HG03521 (cell line): Measurements from ENCODE around the gene ACY1.
"Not testable (repeated sequence)": the region's sequence is repeated elsewhere in the genome, so short reads cannot be mapped to it uniquely, and the experiment has no call there.

Source experiments
- ATAC-seq: cut with Tn5 transposase; IDR thresholded peaks from one replicate; pipeline ENCODE4 v1.9.1; 2021; ENCODE audit warnings: mild to moderate bottlenecking, moderate library complexity; ENCODE audit not compliant: unreplicated experiment

The ACY1 gene

GRCh38 chr3:52023860-52024764 is 40.8 kb downstream of the ACY1 start:
- no peak for ATAC-seq

GRCh38 chr3:52024765-52025452 is 41.6 kb downstream of the ACY1 start:
- ATAC-seq = no peak

GRCh38 chr3:52025453-52025852 is 42.1 kb downstream of the ACY1 start:
- ATAC-seq = no peak

- no peak for ATAC-seq
Measured at GRCh38 chr3:52026041-52026440, 42.7 kb downstream of the ACY1 start.

- no peak for ATAC-seq
Measured at GRCh38 chr3:52028572-52028971, 45.2 kb downstream of the ACY1 start.

- ATAC-seq = no peak
Measured at GRCh38 chr3:52029053-52029452, 45.7 kb downstream of the ACY1 start.

GRCh38 chr3:52029535-52029934 is 46.2 kb downstream of the ACY1 start:
- ATAC-seq = no peak

- ATAC-seq = no peak
Measured at GRCh38 chr3:52030714-52031310, 47.5 kb downstream of the ACY1 start.

GRCh38 chr3:52031896-52032295 is 48.6 kb downstream of the ACY1 start:
- ATAC-seq = no peak

- ATAC-seq = no peak
Measured at GRCh38 chr3:52032702-52033408, 49.5 kb downstream of the ACY1 start.

- ATAC-seq = not testable (repeated sequence)
Measured at GRCh38 chr3:52033748-52034147, 50.4 kb downstream of the ACY1 start.

GRCh38 chr3:52034212-52034611 is 50.9 kb downstream of the ACY1 start:
- no peak for ATAC-seq

- no peak for ATAC-seq
Measured at GRCh38 chr3:52034651-52035050, 51.3 kb downstream of the ACY1 start.

GRCh38 chr3:52036222-52036694 is 52.9 kb downstream of the ACY1 start:
- no peak for ATAC-seq

GRCh38 chr3:52036829-52037228 is 53.5 kb downstream of the ACY1 start:
- ATAC-seq = no peak

GRCh38 chr3:52037291-52037690 is 54.0 kb downstream of the ACY1 start:
- no peak for ATAC-seq

- ATAC-seq = no peak
Measured at GRCh38 chr3:52038227-52038626, 54.9 kb downstream of the ACY1 start.
